VCaP (cell line): ENCODE data around the gene ACAP1.

ENCODE experiments used
- H3K27ac ChIP-seq: fragments of 450-650 bp; 2 replicates; pipeline ENCODE4 v1.5.1; 2017
- CTCF ChIP-seq: fragments of 450-650 bp; conservative IDR thresholded peaks from 2 replicates; pipeline ENCODE4 v1.5.1; 2017; ENCODE audit warnings: mild to moderate bottlenecking, moderate library complexity

ACAP1 gene

GRCh38 chr17:7313088-7313889 lies 23.0 kb upstream of the ACAP1 start:
- no peak overlapping the region for H3K27ac ChIP-seq
- TF ChIP-seq CTCF = no peak

GRCh38 chr17:7313890-7314718 lies 22.2 kb upstream of the ACAP1 start:
- TF ChIP-seq CTCF = no peak
- H3K27ac ChIP-seq = peak overlapping the region; percentile 85

GRCh38 chr17:7314719-7315569 lies 21.4 kb upstream of the ACAP1 start, which contains the start of gene GPS2:
TSS of gene GPS2 (minus strand) at chr17:7315360. CDS start at chr17:7315052, 308 bp downstream.
- TF ChIP-seq CTCF = no peak
- peak within 1 kb of the TSS; percentile 85 for H3K27ac ChIP-seq

GRCh38 chr17:7315570-7316235 lies 20.6 kb upstream of the ACAP1 start:
- no peak for TF ChIP-seq CTCF
- H3K27ac ChIP-seq = peak overlapping the region; percentile 85

- no peak for TF ChIP-seq CTCF
- no peak overlapping the region for H3K27ac ChIP-seq
Measured at GRCh38 chr17:7317161-7317803, 19.0 kb upstream of the ACAP1 start.

GRCh38 chr17:7318121-7318860 lies 18.0 kb upstream of the ACAP1 start:
- no peak overlapping the region for H3K27ac ChIP-seq
- TF ChIP-seq CTCF = no peak
